Bone marrow (tissue), 2 donors: ENCODE results near the gene ANKRD33.

Source experiments
- DNase-seq, 2 donors: peaks; one replicate each; lab custom pipeline; 2025; lab: John Stamatoyannopoulos, UW

The ANKRD33 gene

GRCh38 chr12:51860986-51861385, 26.9 kb upstream of the ANKRD33 start:
- no peak for DNase-seq

- no peak for DNase-seq
Observed at GRCh38 chr12:51862947-51863346, 25.0 kb upstream of the ANKRD33 start.

GRCh38 chr12:51863363-51863932, 24.5 kb upstream of the ANKRD33 start:
- no peak for DNase-seq

GRCh38 chr12:51863933-51864832, 23.7 kb upstream of the ANKRD33 start:
- no peak for DNase-seq

GRCh38 chr12:51864833-51865670, 22.9 kb upstream of the ANKRD33 start:
- DNase-seq = no peak

GRCh38 chr12:51865757-51866270, 22.1 kb upstream of the ANKRD33 start:
- DNase-seq = no peak

- no peak for DNase-seq
Observed at GRCh38 chr12:51866324-51866723, 21.6 kb upstream of the ANKRD33 start.

GRCh38 chr12:51866762-51867161, 21.1 kb upstream of the ANKRD33 start:
- DNase-seq = no peak

- DNase-seq = no peak
Observed at GRCh38 chr12:51867371-51867770, 20.5 kb upstream of the ANKRD33 start.

- no peak for DNase-seq
Observed at GRCh38 chr12:51867796-51868428, 20.0 kb upstream of the ANKRD33 start.

- DNase-seq = peak in 1 of 2 donors; percentile 7
Observed at GRCh38 chr12:51868821-51869495, 18.9 kb upstream of the ANKRD33 start.

- no peak for DNase-seq
Observed at GRCh38 chr12:51869496-51869865, 18.4 kb upstream of the ANKRD33 start.

- no peak for DNase-seq
Observed at GRCh38 chr12:51869931-51870330, 18.0 kb upstream of the ANKRD33 start.

GRCh38 chr12:51870504-51870903, 17.4 kb upstream of the ANKRD33 start:
- no peak for DNase-seq

GRCh38 chr12:51871126-51871525, 16.8 kb upstream of the ANKRD33 start:
- DNase-seq = no peak

GRCh38 chr12:51871918-51872688, 15.8 kb upstream of the ANKRD33 start:
- no peak for DNase-seq

GRCh38 chr12:51872689-51872981, 15.3 kb upstream of the ANKRD33 start:
- DNase-seq = no peak

GRCh38 chr12:51873251-51873994, 14.5 kb upstream of the ANKRD33 start:
- DNase-seq = no peak

GRCh38 chr12:51874000-51874399, 13.9 kb upstream of the ANKRD33 start:
- no peak for DNase-seq

- DNase-seq = no peak
Observed at GRCh38 chr12:51874486-51874885, 13.4 kb upstream of the ANKRD33 start.
